Measurements from ENCODE around the gene PTMA.

DNA sequence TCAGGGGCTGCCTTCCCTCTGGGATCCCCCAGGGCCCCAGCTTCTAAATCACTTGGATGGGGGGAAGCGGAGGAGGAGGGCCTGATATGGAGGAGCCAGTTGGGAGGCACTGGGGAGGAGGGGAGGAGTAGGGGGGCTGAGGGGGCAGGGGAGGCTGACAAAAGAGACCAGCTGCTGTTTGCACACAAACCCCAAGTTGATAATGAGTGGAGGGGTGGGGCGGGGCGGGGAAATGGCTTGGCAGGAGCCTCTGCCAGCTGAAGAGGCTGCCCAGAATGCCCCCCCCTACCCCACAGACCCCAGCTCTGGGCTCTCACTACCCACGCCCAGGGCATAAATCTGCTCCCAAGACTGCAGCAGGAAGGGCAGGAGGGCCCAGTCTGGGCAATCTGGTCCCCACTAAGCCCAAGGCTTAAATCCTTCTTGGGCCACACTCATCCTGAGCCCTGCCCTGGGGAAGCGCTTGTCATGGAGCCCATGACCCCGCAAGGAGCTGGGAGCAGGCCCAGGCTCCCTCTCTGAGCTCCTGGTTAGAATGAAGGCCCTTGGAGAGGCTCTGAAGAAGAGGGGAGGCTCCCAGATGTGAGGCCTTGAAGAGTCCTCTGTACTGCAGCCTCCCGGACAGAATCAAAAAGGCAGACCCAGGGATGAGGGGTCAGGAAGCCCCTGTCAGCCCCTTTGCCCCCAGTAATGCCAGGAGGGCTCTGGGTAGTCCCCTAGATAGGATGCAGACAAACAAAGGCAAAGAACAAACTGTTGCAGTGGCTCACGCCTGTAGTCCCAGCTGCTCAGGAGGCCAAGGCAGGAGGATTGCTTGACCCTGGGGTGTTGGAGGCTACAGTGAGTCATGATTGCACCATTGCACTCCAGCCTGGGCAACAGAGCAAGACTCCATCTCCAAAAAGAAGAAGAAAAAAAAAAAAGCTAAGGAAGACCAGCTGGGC, 24.8 kb upstream of the PTMA start:
- TF ChIP-seq TEAD2 (tag; IDR thresholded peaks at IDR 0.05) = no peak
- no peak for TF ChIP-seq CTCF (IDR thresholded peaks at IDR 0.05 in 2 of 3, conservative IDR thresholded peaks at IDR 0.05 in 1 of 3; ENCODE audit: insufficient read depth in 2 of 3, low read depth in 1 of 3, low read length in 3 of 3)
- TF ChIP-seq HMG20B (CRISPR knock-in tag; IDR thresholded peaks at IDR 0.05) = no peak
- TF ChIP-seq RAD21 (CRISPR knock-in tag; conservative IDR thresholded peaks at IDR 0.05 in 1 of 2, IDR thresholded peaks at IDR 0.05 in 1 of 2) = no peak
- no peak for TF ChIP-seq TBP (optimal IDR thresholded peaks at IDR 0.05; ENCODE audit: low read depth, low read length)
- no peak for TF ChIP-seq PATZ1 (CRISPR knock-in tag; IDR thresholded peaks at IDR 0.05; ENCODE audit: borderline replicate concordance)
- TF ChIP-seq CTBP1 (IDR thresholded peaks at IDR 0.05; ENCODE audit: borderline replicate concordance) = no peak
- TF ChIP-seq BRD4 (IDR thresholded peaks at IDR 0.05) = no peak
- TF ChIP-seq TFE3 (CRISPR knock-in tag; IDR thresholded peaks at IDR 0.05) = no peak
- TF ChIP-seq, protein P1, sequence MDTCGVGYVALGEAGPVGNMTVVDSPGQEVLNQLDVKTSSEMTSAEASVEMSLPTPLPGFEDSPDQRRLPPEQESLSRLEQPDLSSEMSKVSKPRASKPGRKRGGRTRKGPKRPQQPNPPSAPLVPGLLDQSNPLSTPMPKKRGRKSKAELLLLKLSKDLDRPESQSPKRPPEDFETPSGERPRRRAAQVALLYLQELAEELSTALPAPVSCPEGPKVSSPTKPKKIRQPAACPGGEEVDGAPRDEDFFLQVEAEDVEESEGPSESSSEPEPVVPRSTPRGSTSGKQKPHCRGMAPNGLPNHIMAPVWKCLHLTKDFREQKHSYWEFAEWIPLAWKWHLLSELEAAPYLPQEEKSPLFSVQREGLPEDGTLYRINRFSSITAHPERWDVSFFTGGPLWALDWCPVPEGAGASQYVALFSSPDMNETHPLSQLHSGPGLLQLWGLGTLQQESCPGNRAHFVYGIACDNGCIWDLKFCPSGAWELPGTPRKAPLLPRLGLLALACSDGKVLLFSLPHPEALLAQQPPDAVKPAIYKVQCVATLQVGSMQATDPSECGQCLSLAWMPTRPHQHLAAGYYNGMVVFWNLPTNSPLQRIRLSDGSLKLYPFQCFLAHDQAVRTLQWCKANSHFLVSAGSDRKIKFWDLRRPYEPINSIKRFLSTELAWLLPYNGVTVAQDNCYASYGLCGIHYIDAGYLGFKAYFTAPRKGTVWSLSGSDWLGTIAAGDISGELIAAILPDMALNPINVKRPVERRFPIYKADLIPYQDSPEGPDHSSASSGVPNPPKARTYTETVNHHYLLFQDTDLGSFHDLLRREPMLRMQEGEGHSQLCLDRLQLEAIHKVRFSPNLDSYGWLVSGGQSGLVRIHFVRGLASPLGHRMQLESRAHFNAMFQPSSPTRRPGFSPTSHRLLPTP (IDR thresholded peaks at IDR 0.05; ENCODE audit: borderline replicate concordance, extremely low read depth, insufficient read length) = no peak
- TF ChIP-seq ZNF76 (CRISPR knock-in tag; IDR thresholded peaks at IDR 0.05; ENCODE audit: borderline replicate concordance) = no peak

Data from K562 (cell line).